ENCODE measurements around the gene NAA35.

GRCh38 chr9:85927076-85927475, 13.9 kb upstream of the NAA35 start:
- no peak for TF ChIP-seq CTCF (IDR thresholded peaks at IDR 0.05)
- no peak for TF ChIP-seq POLR2A (IDR thresholded peaks at IDR 0.05)
